Measurements from ENCODE around the gene PLXDC2.

- TF ChIP-seq EZH2 (IDR thresholded peaks at IDR 0.05; ENCODE audit: borderline replicate concordance, low read length) (no peak), CTCF (conservative IDR thresholded peaks at IDR 0.05 in 1 of 2, IDR thresholded peaks at IDR 0.05 in 1 of 2; ENCODE audit: extremely low read depth in 1 of 2, insufficient read depth in 1 of 2, low read depth in 1 of 2, low read length in 2 of 2) (no peak)
These were observed 312.6 kb downstream of the PLXDC2 start for GRCh38 chr10:20128811-20129210.

All from mammary epithelial cell (primary cell).